HEK293T (cell line): ENCODE data around the gene TSEN34.

Experiments
- FOXK2 ChIP-seq: fragments of 450-650 bp; IDR thresholded peaks from 2 replicates; pipeline ENCODE4 v1.6.1; 2016; ENCODE audit warnings: mild to moderate bottlenecking
- L3MBTL2 ChIP-seq: fragments of 450-650 bp; conservative IDR thresholded peaks from 2 replicates; pipeline ENCODE4 v1.6.1; 2016; ENCODE audit warnings: mild to moderate bottlenecking

DNA sequence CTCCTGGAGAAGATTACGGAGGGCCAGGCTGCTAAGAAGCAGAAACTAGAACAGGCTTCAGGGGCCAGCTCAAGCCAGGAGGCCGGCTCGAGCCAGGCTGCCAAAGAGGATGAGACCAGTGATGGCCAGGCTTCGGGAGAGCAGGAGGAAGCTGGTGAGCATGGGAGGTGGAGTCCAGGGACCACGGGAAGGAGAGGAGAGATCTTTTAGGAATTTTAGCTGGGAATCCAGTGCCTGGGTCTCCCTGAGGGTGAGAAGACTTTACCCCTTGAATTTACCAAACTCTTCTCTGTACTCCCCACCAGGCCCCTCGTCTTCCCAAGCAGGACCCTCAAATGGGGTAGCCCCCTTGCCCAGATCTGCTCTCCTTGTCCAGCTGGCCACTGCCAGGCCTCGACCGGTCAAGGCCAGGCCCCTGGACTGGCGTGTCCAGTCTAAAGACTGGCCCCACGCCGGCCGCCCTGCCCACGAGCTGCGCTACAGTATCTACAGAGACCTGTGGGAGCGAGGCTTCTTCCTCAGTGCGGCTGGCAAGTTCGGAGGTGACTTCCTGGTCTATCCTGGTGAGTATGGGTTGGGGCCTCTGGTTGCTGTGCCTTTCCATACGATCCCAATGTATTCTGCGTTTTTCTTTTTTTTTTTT lies 824 bp downstream of the TSEN34 start:
- TF ChIP-seq FOXK2 (no peak), L3MBTL2 (no peak)
